ENCODE measurements around the gene CLSTN2. TPM values are rescaled to one million over a fixed set of nuclear protein-coding genes. Genes with fewer than 3 reads are reported as not detected.

The CLSTN2 gene
- total and polyA plus RNA-seq, 4 donors: 0.09 to 2.2 (median 0.55) TPM

DNA sequence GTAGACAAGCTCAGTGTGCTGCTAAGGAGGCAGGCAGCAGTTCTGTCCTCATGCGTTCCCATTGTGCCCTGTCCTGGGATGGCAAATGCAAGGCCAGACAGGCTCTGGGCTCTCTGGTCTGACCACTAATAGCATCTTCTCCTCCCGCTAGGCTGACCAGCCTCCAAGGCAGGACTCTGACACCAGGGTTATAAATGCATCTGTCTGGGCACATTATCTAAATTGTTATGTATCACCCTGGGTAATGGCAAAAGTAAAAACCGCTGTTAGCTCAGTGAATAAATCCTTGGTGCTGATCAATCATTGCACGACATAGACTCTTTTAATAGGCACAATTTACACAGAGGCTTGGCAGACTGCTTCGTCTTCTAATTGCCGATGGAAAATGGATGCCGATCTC, 85.6 kb downstream of the CLSTN2 start:
- no peak overlapping the region for H3K27ac ChIP-seq (ENCODE audit: low read depth in 1 of 2, low read length in 2 of 2)
- DNase-seq (ENCODE audit: low spot score): no peak
- no peak overlapping the region for H3K9ac ChIP-seq (ENCODE audit: low read depth in 1 of 2, low read length in 2 of 2)
- no peaks in the 10 kb centered on the region for H3K27me3 ChIP-seq (ENCODE audit: control insufficient read depth in 4 of 4, insufficient read depth in 4 of 4, low read length in 3 of 4)
- no peaks in the 10 kb centered on the region for H3K9me3 ChIP-seq (ENCODE audit: control insufficient read depth in 4 of 4, low read length in 3 of 4)
- no peaks in the 10 kb centered on the region for H3K4me1 ChIP-seq (ENCODE audit: control insufficient read depth in 4 of 4, insufficient read depth in 4 of 4, low read length in 3 of 4)
- 88% methylated on average over 7 of the region's 7 CpGs for WGBS
- TF ChIP-seq, protein P1, sequence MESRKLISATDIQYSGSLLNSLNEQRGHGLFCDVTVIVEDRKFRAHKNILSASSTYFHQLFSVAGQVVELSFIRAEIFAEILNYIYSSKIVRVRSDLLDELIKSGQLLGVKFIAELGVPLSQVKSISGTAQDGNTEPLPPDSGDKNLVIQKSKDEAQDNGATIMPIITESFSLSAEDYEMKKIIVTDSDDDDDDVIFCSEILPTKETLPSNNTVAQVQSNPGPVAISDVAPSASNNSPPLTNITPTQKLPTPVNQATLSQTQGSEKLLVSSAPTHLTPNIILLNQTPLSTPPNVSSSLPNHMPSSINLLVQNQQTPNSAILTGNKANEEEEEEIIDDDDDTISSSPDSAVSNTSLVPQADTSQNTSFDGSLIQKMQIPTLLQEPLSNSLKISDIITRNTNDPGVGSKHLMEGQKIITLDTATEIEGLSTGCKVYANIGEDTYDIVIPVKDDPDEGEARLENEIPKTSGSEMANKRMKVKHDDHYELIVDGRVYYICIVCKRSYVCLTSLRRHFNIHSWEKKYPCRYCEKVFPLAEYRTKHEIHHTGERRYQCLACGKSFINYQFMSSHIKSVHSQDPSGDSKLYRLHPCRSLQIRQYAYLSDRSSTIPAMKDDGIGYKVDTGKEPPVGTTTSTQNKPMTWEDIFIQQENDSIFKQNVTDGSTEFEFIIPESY (IDR thresholded peaks at IDR 0.05): no peak
- TF ChIP-seq, protein P2, sequence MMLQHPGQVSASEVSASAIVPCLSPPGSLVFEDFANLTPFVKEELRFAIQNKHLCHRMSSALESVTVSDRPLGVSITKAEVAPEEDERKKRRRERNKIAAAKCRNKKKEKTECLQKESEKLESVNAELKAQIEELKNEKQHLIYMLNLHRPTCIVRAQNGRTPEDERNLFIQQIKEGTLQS (IDR thresholded peaks at IDR 0.05): no peak
- TF ChIP-seq RAD21 (IDR thresholded peaks at IDR 0.05): no peak
- TF ChIP-seq GABPA (IDR thresholded peaks at IDR 0.05 in 1 of 2, conservative IDR thresholded peaks at IDR 0.05 in 1 of 2): no peak
- TF ChIP-seq HNF4A (conservative IDR thresholded peaks at IDR 0.05): no peak
- no peak for TF ChIP-seq SP1 (IDR thresholded peaks at IDR 0.05)
- no peak for TF ChIP-seq JUND (IDR thresholded peaks at IDR 0.05)
- TF ChIP-seq YY1 (IDR thresholded peaks at IDR 0.05): no peak
- H3K4me3 ChIP-seq (ENCODE audit: low read depth in 1 of 3, low read length in 3 of 3): no peak overlapping the region
- no peaks in the 10 kb centered on the region for H3K36me3 ChIP-seq (ENCODE audit: control insufficient read depth in 4 of 4, insufficient read depth in 3 of 4, low read depth in 1 of 4, low read length in 3 of 4)

GRCh38 chr3:140021269-140021668, 86.3 kb downstream of the CLSTN2 start:
- TF ChIP-seq, protein P3, sequence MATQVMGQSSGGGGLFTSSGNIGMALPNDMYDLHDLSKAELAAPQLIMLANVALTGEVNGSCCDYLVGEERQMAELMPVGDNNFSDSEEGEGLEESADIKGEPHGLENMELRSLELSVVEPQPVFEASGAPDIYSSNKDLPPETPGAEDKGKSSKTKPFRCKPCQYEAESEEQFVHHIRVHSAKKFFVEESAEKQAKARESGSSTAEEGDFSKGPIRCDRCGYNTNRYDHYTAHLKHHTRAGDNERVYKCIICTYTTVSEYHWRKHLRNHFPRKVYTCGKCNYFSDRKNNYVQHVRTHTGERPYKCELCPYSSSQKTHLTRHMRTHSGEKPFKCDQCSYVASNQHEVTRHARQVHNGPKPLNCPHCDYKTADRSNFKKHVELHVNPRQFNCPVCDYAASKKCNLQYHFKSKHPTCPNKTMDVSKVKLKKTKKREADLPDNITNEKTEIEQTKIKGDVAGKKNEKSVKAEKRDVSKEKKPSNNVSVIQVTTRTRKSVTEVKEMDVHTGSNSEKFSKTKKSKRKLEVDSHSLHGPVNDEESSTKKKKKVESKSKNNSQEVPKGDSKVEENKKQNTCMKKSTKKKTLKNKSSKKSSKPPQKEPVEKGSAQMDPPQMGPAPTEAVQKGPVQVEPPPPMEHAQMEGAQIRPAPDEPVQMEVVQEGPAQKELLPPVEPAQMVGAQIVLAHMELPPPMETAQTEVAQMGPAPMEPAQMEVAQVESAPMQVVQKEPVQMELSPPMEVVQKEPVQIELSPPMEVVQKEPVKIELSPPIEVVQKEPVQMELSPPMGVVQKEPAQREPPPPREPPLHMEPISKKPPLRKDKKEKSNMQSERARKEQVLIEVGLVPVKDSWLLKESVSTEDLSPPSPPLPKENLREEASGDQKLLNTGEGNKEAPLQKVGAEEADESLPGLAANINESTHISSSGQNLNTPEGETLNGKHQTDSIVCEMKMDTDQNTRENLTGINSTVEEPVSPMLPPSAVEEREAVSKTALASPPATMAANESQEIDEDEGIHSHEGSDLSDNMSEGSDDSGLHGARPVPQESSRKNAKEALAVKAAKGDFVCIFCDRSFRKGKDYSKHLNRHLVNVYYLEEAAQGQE (IDR thresholded peaks at IDR 0.05): no peak
- TF ChIP-seq, protein P1 (IDR thresholded peaks at IDR 0.05): no peak
- TF ChIP-seq TAF1 (conservative IDR thresholded peaks at IDR 0.05): no peak
- TF ChIP-seq, protein P2 (IDR thresholded peaks at IDR 0.05): no peak
- TF ChIP-seq MAX (IDR thresholded peaks at IDR 0.05): no peak
- TF ChIP-seq SP1 (IDR thresholded peaks at IDR 0.05): no peak
- TF ChIP-seq EGR1 (IDR thresholded peaks at IDR 0.05; ENCODE audit: low read depth in 2 of 2): no peak
- TF ChIP-seq HNF4G (IDR thresholded peaks at IDR 0.05): no peak
- TF ChIP-seq GABPA (IDR thresholded peaks at IDR 0.05 in 1 of 2, conservative IDR thresholded peaks at IDR 0.05 in 1 of 2): no peak
- TF ChIP-seq FOXA1 (IDR thresholded peaks at IDR 0.05): no peak
- no peak for TF ChIP-seq FOXA2 (IDR thresholded peaks at IDR 0.05)
- TF ChIP-seq YY1 (IDR thresholded peaks at IDR 0.05): no peak
- TF ChIP-seq JUND (IDR thresholded peaks at IDR 0.05): no peak
- TF ChIP-seq RXRA (IDR thresholded peaks at IDR 0.05): no peak
- TF ChIP-seq HNF4A (conservative IDR thresholded peaks at IDR 0.05): no peak
- no peak for TF ChIP-seq RAD21 (IDR thresholded peaks at IDR 0.05)
- no peak for TF ChIP-seq CTCF (IDR thresholded peaks at IDR 0.05; ENCODE audit: low read depth, low read length, missing input control)
- TF ChIP-seq NR2F2 (IDR thresholded peaks at IDR 0.05): no peak
- WGBS: 94% methylated on average over 6 of the region's 6 CpGs
- Histone ChIP-seq H3K4me1 (ENCODE audit: control insufficient read depth in 4 of 4, insufficient read depth in 4 of 4, low read length in 3 of 4) (no peaks in the 10 kb centered on the region), H3K27me3 (ENCODE audit: control insufficient read depth in 4 of 4, insufficient read depth in 4 of 4, low read length in 3 of 4) (no peaks in the 10 kb centered on the region), H3K36me3 (ENCODE audit: control insufficient read depth in 4 of 4, insufficient read depth in 3 of 4, low read depth in 1 of 4, low read length in 3 of 4) (no peaks in the 10 kb centered on the region), H3K9ac (ENCODE audit: low read depth in 1 of 2, low read length in 2 of 2) (no peak overlapping the region), H3K4me3 (ENCODE audit: low read depth in 1 of 3, low read length in 3 of 3) (no peak overlapping the region), H3K27ac (ENCODE audit: low read depth in 1 of 2, low read length in 2 of 2) (no peak overlapping the region), H3K9me3 (ENCODE audit: control insufficient read depth in 4 of 4, low read length in 3 of 4) (no peaks in the 10 kb centered on the region)
- no peak for DNase-seq (ENCODE audit: low spot score)
